Activated T-cell treated with anti-CD3 and anti-CD28 coated beads, Interleukin-2, amount 50 U/mL, for 48 hours (primary cell): ENCODE results near the gene ADGRG7.

Experiments
- DNase-seq, 2 experiments: peaks; one replicate each; pipeline ENCODE4 v3.0.0-alpha.2; 2020

Gene ADGRG7

DNA sequence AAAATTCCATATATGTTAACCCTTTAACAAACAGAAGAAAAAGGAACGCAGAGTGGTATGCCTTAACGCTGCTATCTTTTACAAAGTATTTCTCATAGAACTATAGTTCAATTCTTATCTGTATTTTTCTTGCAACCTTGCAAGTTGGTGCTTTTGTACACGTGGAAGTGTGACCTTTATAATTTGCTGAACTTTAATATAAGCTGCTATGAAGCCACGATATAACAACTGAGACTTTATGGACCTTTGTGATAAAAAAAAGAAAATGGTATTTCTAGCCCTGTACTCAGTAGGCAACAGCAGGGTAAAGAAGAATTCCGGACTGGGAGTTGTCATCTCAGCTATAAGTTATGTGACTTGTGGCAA, 93.6 kb downstream of the ADGRG7 start:
- DNase-seq, result no peak

DNA sequence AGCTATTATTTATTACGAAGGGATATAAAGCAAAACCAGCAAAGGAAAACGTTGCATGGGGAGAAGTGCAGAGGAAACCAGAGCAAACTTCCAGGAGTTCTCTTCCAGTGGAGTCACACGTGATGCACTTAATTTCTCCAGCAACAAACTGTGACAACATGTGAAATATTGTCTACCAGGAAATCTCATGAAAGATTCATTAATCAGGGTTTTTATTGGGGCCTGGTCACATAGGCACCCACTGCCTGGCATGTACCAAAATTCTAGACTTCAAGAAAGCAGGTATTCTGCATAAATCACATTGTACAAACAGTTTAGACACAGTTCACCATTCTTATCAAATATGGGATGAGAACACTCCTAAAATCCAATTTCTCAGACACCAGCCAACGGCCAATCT, 94.5 kb downstream of the ADGRG7 start:
- DNase-seq, result no peak

DNA sequence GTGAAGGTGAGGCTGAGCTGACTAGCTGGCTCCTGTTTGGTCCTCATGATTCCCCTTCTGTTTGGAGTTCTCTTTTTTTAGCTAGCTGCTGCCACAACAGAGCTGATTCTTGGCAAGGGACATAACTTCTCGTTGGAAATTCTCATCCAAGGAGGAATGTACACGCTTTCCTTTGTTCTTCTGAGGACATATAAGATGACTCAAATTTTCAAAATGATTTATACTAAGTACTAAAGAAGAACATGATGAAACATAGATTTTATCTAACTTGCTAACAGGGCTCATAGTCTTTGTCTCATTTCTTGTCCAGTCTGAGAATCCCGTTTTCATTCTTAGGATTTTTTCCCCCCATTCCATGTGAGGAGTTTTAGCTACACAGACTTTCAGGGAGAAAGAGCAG, 97.0 kb downstream of the ADGRG7 start:
- DNase-seq, result no peak

DNA sequence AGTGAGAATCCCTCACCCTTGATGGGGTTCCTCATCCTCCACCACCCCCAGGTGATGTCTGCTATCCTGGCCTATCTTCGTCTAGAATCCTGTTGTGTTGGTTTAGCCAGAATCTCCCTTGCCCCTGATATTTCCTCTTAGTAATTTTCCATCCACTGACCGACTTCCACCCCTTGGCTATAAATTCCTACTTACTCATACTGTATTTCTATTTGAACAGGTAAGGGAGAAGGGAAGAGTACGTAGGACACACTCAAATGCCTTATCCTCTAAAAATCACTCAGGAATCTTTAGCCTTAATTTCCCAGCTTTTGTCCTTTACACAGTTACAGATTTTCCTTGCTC, 99.2 kb downstream of the ADGRG7 start:
- no peak for DNase-seq

DNA sequence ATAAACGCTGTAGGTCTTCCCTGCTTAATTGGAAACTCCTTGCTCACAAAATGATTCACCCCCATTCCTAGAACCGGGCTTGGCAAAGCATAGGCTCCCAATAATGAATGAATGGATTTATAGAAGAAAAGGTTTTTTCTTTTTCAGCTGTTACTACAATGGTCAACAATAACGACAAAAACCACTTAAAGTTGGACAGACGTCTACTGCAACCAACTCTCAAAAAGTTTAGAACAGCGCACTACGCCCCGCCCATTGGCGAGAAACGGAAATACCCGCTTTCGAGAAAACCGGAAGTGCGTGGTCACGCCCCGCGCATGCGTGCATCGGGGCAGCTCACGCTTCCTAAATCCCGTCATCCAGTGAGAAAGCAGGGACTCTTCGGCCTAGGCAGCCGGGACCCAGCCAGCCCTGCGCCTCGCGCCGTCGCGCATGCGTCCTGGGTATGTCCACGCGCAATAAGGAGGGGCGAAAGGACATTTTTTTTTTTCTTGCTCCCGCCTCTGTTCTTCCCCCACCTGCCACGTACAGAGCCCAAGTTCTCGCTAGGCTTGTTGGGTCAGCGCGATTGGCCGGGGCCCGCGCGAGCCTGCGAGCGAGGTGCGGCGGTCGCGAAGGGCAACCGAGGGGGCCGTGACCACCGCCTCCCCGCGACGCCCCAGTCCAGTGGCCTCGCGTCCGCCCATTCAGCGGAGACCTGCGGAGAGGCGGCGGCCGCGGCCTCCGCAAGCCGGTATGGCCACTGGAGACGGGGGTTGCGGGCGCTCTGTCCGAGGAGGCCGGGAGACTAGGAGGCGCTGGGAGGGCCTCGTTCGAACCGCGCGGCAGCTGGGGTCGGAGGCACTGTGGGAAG, 99.8 kb downstream of the ADGRG7 start, which contains the start of gene TFG:
TFG (plus strand) TSS at position 506 of the 853 bp plus-strand sequence. CDS start 4,192 bp downstream, outside the sequence.
- peak; percentile 98 to 99 for DNase-seq

DNA sequence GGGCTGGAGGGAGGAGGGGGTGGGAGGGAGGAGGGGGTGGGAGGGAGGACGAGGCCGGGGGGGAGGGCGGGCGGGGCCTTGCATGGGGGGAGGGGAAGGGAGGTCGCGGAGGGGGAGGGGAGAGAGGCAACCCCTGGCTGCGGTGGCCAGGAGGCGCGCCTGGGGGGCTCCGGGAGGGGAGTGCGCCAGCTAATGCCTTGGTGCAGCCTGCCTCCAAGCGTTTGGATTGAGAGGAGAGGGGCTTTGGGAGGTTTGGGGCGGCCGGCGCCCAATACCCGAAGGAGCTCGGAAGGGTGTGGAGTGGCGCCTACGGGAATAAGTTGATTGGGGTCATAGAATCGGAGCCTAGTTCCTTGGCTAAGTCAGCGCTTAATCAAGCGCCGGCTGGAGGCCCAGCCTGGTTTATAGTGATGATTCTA, 100.5 kb downstream of the ADGRG7 start:
- peak; percentile 47 to 59 for DNase-seq

DNA sequence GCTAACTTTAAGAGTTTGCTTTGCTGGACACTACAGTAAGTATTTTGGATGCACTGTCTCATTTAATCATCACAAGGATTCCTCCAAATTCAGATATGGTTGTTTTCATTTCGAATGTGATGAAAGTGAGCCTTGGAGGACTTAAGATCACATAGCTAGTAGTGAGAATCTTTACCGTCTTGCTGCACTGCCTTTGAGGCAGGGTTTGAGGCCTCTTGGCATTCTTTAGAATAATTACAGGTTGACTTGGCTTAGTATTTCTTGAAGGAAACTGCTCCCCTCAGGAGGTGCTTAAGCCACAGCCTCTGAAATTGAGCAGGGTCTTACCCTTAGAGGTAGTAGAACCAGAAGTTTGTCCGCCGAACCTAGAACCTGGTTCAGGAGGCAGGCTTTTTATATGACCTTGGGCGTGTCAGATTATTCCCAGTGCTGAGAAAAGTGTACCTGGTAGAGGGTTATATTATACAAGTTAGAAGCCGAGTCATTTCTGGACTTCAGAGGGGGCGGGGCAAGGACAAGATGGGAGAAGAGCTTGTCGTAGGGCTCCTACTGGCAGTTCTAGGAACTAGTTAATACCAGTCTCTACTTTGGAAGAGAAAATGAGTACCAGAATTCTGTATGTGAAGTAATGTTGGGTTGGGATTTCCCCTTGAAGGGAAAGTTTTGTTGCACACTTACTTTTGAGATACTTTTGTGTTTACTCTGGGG, 101.0 kb downstream of the ADGRG7 start:
- peak; percentile 85 to 89 for DNase-seq

DNA sequence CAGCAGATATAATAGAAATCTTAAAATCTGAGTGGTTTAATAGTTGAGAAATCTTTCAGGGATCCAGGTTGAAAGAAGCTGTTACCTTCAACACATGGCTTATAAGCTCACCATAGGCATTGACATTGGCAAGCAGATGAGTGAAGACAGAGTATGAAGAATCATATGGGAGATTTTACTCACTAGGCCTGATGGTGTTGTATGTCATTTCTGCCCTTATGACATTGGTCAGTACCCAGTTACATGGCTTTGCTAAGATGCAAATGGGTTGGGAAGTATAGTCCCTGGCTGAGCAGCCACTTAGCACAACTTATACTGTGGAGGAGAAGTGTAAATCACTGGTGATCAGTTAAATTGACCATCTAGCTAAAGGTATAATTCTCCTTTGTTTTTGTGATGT, 105.8 kb downstream of the ADGRG7 start:
- DNase-seq, result no peak

DNA sequence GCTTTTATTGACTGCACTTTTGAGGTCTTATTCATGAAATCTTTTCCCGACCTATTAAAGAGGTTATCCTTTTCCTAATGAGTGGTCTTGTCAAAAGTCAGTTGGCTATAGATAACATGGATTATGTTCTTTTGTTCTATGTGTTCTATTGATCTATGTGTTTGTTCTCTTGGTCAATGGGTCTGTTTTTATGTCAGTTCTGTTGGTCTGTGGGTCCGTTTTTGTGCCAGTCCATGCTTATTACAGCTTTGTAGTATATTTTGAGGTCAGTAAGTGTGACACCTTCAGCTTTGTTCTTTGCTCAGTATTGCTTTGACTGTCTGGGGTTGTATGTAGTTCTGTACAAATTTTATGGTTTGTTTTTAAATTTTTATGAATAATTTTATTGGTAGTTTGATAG, 107.7 kb downstream of the ADGRG7 start:
- DNase-seq, result no peak

DNA sequence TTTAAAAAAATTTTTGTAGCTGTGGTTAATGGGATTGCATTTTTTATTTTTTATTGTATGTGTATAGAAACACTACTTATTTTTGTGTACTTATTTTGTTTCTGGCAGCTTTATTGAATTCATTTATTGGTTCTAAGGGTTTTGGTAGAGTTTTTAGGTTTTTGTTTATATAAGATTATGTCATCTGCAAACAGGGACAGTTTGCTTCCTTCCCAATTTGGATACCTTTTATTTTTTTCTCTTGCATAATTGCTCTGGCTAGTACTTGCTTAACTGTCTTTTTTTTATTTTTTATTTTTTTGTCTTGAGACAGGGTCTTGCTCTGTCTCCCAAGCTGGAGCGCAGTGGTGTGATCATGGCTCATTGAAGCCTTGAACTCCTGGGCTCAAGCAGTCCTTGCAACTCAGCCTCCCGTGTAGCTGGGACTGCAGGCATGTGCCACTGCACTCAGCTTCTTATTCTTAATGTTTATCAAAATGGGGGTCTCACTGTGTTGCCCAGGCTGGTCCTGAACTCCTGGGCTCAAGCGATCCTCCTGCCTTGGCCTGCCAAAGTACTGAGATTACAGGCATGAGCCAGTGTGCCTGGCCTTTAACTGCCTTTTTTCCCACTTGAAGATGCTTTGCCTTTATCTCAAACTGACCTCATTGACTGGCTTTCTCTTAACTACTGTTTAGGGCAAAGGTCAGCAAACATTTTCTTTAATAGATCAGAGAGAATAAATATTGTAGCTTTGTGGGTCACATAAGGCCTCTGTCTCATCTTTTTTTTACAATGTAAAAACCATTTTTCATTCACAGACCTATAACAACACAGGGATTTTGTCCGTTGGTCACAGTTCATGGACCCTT, 108.5 kb downstream of the ADGRG7 start:
- no peak for DNase-seq

DNA sequence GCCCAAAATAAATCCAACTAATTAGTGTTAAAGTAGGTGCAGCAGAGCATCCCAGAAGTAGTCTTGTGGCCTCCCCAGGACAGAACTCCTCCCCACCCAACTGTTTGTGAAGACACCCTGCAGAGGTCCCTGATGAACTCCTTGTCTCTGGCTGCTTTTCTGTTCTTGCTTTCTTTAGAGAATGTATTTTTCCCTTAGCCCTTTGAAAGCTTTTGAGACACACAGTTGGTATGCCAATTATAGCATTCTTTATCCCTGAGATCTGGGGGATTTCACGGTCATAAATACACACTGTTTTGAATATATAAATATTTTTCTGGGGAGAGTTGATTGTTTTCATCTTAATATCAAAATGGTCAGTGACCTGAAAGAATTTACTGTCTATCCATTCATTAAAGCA, 109.7 kb downstream of the ADGRG7 start:
- DNase-seq, result no peak

DNA sequence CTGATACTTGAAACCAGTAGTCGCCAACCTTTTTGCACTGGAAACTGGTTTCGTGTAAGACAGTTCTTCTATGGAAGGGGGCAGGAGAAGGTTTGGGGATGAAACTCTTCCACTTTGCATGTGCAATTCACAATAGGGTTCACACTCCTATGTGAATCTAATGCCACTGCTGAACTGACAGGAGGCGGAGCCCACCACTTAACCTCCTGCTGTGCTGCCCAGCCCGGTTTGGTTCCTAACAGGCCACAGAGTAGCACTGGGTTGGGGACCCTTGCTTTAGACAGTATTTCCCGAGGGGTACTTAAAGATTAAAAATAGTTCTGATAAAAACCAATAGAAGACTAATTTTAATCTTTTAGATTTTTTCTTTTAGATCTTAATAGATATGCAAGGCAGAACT, 111.0 kb downstream of the ADGRG7 start:
- no peak for DNase-seq

DNA sequence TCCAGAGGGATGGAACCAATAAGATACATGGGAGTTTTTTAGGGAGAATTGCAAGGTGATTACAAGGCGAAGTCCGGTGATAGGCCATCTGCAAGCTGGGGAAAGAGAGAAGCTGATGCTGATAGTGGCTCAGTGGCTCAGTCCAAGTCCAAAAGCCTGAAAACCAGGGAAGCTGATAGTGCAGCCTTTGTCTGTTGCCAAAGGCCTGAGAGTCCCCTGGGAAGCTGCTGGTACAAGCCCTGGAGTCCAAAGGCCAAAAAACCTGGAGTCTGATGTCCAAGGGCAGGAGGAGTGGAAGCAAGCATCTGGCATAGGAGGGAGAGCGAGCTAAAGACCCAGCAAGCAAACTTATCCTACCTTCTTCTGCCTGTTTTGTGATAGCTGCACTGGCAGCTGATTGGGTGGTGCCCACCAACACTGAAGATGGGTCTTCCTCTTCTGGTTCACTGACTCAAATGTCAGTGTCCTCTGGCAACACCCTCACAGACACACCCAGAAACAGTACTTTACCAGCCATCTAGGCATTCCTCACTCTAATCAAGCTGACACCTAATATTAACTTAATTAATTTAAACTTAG, 116.6 kb downstream of the ADGRG7 start:
- no peak for DNase-seq

DNA sequence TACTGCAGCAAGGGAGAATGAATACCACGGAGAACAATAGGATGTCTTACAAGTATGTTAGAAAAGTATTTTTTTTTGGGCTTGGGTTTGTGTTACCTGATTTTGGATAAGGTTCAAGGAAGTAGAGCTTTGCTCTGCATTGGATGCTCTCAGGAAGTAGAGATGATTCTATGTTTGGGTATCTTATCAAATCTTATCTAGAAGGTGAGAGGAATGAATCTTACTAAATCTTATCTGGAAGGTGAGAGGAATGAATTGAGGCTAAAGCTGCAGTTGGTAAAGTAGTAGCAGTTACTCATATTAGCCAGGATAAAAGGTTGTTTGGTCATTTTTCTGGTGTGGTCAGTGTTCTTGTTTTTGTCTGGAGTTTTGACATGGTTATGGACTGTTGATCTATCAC, 117.3 kb downstream of the ADGRG7 start:
- no peak for DNase-seq

DNA sequence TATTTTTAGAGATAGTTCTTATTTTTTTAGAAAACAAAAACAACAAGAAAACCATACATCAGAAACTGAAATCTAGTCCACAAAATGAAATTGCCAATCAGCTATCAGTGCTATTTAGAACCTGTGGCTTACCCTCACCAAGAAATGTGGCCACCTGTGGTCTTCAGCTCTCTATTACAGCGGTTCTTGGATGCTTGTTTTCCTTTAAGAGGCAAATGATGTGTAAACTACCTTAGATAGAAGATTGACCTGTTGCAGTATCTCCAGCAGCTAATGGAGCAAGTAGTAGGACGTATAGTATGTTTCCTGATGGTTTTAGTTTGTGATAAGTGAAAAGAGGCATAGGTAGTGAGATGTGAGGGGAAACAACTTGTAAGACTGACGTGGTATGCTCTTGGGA, 121.1 kb downstream of the ADGRG7 start:
- no peak for DNase-seq

DNA sequence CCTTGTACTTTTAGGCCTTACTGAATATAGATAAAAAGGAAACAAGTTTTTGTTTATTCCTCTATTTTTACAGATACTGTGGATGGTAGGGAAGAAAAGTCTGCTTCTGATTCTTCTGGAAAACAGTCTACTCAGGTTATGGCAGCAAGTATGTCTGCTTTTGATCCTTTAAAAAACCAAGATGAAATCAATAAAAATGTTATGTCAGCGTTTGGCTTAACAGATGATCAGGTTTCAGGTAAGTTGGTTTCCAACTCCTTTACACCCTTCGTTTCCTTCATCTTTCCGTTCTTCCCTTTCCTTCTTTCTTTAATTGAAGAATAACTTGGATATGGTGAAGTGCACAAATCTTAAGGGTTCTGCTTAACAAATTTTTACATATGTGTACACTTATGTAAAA, 123.0 kb downstream of the ADGRG7 start:
- no peak for DNase-seq

DNA sequence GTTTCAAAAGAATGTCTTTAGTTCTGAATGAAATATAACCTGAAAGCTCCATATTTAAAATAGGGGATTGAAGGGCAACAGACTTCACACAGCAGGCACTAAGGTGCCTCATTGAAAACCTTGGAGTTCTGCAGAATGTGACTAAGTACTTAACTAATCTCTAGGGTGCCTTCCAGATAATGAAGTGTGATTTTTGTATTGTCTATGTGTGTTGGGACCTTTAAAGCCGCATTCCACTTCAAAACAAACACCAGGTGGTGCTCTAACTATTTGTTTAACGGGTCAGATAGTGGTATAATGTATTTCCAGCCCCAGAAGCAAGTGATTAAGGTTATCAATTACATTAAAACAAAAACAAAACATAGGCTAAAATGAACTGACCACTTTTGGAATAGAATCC, 127.9 kb downstream of the ADGRG7 start:
- DNase-seq, result no peak

DNA sequence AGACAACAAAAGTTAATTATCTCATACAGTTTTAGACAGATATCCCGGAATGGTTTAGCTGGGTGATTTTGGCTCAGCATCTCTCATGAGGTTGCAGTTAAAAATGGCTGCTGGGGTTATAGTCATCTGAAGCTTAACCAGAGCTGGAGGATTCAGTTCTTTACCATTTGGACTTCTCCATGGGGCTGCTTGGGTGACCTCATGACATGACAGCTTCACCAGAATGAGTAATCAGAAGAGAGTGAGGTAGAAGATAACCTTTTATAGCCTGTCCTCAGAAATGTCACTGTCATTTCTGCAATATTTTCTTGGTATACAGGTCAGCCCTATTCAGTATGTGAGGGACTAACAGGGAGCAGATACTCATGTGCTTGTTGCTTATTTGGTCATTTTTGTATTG, 130.8 kb downstream of the ADGRG7 start:
- no peak for DNase-seq

DNA sequence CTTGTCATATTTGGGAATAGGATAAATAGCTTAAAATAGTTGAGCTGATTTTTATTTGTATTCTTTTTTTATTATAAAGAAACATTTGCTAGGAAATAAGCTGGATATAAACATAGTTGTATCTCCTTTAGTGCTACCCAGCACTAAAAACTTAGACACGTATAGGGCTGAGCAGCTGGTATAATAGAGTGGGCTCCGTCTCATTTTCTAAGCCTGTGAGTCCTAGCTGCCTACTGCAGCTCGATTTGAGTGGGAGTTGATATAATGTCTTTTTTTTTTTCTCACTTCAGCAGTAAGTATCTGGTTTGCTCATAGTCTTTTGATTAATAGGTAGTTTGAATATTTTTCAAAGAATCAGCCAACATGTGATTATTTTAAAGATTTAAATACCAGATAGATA, 134.1 kb downstream of the ADGRG7 start:
- no peak for DNase-seq

DNA sequence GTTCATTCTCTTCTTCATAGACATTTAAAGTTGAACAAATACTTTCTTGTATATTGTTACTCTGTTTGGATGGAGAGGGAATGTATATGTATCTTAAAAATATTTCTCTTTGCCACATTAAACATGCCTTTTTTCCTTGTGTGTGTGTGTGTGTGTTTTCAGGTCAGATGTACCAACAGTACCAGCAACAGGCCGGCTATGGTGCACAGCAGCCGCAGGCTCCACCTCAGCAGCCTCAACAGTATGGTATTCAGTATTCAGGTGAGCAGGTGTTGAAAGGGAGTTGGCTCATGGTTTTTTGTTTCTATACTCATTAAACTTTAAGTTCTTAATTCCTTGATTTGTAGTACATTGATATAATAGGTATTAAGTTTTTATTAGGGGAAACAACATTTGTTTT, 135.3 kb downstream of the ADGRG7 start:
- no peak for DNase-seq
